Keratinocyte (primary cell): ENCODE measurements around the gene ZNF638. TPM values are rescaled to one million over a fixed set of nuclear protein-coding genes. Genes with fewer than 3 reads are reported as not detected.

Experiments
- DNase-seq: peaks from one replicate; pipeline ENCODE4 v3.0.0-alpha.2; 2011; ENCODE audit warnings: low read depth, missing footprints, low spot score
- FAIRE-seq: peaks from 2 replicates; lab custom pipeline; 2011; peaks lifted over from hg19 to GRCh38; lab: Jason Lieb, UNC
- H2AFZ ChIP-seq: 2 replicates; pipeline ENCODE4 v1.6.0; 2012; ENCODE audit warnings: low read length, control low read depth, inconsistent platforms; ENCODE audit not compliant: control insufficient read depth
- H3K27ac ChIP-seq: 2 replicates; pipeline ENCODE4 v1.5.1; 2011; ENCODE audit warnings: low read length; ENCODE audit not compliant: control insufficient read depth, insufficient read depth
- H3K27me3 ChIP-seq: 3 replicates; pipeline ENCODE4 v1.6.0; 2011; ENCODE audit warnings: low read length; ENCODE audit not compliant: control insufficient read depth, insufficient read depth; ENCODE audit errors: extremely low read depth
- H3K36me3 ChIP-seq, 2 experiments: 2 replicates in 1 of 2; 3 replicates in 1 of 2; pipeline ENCODE4 v1.5.1; 2011; ENCODE audit warnings: low read length in 2 of 2, mild to moderate bottlenecking in 1 of 2; ENCODE audit not compliant: control insufficient read depth in 2 of 2, insufficient read depth in 2 of 2; ENCODE audit errors: extremely low read depth in 1 of 2
- H3K4me1 ChIP-seq: 3 replicates; pipeline ENCODE4 v1.5.1; 2011; ENCODE audit warnings: low read length; ENCODE audit not compliant: control insufficient read depth, insufficient read depth; ENCODE audit errors: extremely low read depth
- H3K4me2 ChIP-seq: 3 replicates; pipeline ENCODE4 v1.6.0; 2011; ENCODE audit warnings: low read depth, low read length; ENCODE audit not compliant: control insufficient read depth, insufficient read depth; ENCODE audit errors: extremely low read depth
- H3K4me3 ChIP-seq, 3 experiments: fragments of 200-600 bp in 1 of 3; sonication (generic) in 1 of 3; 2 replicates in 2 of 3; 3 replicates in 1 of 3; pipeline ENCODE4 v1.5.1; 2011 to 2016; ENCODE audit warnings: low read length in 3 of 3, mild to moderate bottlenecking in 3 of 3, control low read depth in 2 of 3, inconsistent platforms in 1 of 3, low read depth in 1 of 3, mixed read lengths in 1 of 3, mixed run types in 1 of 3, moderate library complexity in 1 of 3; ENCODE audit not compliant: control insufficient read depth in 2 of 3, insufficient read depth in 2 of 3; ENCODE audit errors: extremely low read depth in 1 of 3
- H3K79me2 ChIP-seq: 2 replicates; pipeline ENCODE4 v1.6.0; 2012; ENCODE audit warnings: low read length; ENCODE audit not compliant: control insufficient read depth, insufficient read depth
- H3K9ac ChIP-seq: 3 replicates; pipeline ENCODE4 v1.6.0; 2011; ENCODE audit warnings: low read length; ENCODE audit not compliant: control insufficient read depth, insufficient read depth; ENCODE audit errors: extremely low read depth
- H3K9me1 ChIP-seq: 3 replicates; pipeline ENCODE4 v1.6.0; 2011; ENCODE audit warnings: low read length; ENCODE audit not compliant: control insufficient read depth, insufficient read depth; ENCODE audit errors: extremely low read depth
- H3K9me3 ChIP-seq: 2 replicates; pipeline ENCODE4 v1.5.1; 2012; ENCODE audit warnings: low read depth, low read length; ENCODE audit not compliant: control insufficient read depth
- H4K20me1 ChIP-seq: 3 replicates; pipeline ENCODE4 v1.6.0; 2011; ENCODE audit warnings: low read length; ENCODE audit not compliant: control insufficient read depth, insufficient read depth; ENCODE audit errors: extremely low read depth
- EZH2 ChIP-seq: IDR thresholded peaks from one replicate; pipeline ENCODE4 v1.6.1; 2012; ENCODE audit warnings: inconsistent platforms, mild to moderate bottlenecking, low read length, moderate library complexity
- dilution Hi-C: fragments of 300-500 bp; cut with MboI; formaldehyde crosslinking; loops from one replicate; pipeline ENCODE4 v1.7.0; 2020; ENCODE audit warnings: low sequenced_read_pairs; ENCODE audit not compliant: extremely low pct_ligation_motif_present
- polyA plus RNA-seq, 5 experiments: library from polyadenylated mRNA; depleted of rRNA in 3 of 5; stranded (reverse) in 3 of 5; stranded (forward) in 1 of 5; unstranded in 1 of 5; fragments of >200 nt; gene quantifications; 1 replicate in 1 of 5; 2 replicates in 3 of 5; 3 replicates in 1 of 5; pipeline versions ENCODE4 v1.2.1 to v1.2.3, GENCODE V29; 2011 to 2012; ENCODE audit warnings: missing spikeins in 2 of 5, low read depth in 1 of 5, low replicate concordance in 1 of 5
- TF ChIP-seq, protein P1 (sequence below), 3 experiments: IDR thresholded peaks in 1 of 3; conservative IDR thresholded peaks in 1 of 3; optimal IDR thresholded peaks in 1 of 3; 2 replicates in 2 of 3; 3 replicates in 1 of 3; pipeline versions ENCODE3 to v1.5.1; 2011; ENCODE audit warnings: low read length in 3 of 3, mild to moderate bottlenecking in 3 of 3, moderate library complexity in 2 of 3, control low read depth in 1 of 3, inconsistent platforms in 1 of 3; ENCODE audit not compliant: insufficient read depth in 2 of 3; ENCODE audit errors: extremely low read depth in 1 of 3

ZNF638 gene
- polyA plus RNA-seq, 1 donor (not counting 4 experiments of a cell fraction or from before 2014, with no cell fraction given): 66.5 TPM

GRCh38 chr2:71474116-71474743 lies 142.6 kb downstream of the ZNF638 start:
- TF ChIP-seq, protein P1, sequence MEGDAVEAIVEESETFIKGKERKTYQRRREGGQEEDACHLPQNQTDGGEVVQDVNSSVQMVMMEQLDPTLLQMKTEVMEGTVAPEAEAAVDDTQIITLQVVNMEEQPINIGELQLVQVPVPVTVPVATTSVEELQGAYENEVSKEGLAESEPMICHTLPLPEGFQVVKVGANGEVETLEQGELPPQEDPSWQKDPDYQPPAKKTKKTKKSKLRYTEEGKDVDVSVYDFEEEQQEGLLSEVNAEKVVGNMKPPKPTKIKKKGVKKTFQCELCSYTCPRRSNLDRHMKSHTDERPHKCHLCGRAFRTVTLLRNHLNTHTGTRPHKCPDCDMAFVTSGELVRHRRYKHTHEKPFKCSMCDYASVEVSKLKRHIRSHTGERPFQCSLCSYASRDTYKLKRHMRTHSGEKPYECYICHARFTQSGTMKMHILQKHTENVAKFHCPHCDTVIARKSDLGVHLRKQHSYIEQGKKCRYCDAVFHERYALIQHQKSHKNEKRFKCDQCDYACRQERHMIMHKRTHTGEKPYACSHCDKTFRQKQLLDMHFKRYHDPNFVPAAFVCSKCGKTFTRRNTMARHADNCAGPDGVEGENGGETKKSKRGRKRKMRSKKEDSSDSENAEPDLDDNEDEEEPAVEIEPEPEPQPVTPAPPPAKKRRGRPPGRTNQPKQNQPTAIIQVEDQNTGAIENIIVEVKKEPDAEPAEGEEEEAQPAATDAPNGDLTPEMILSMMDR (optimal IDR thresholded peaks at IDR 0.05 in 1 of 3, IDR thresholded peaks at IDR 0.05 in 1 of 3, conservative IDR thresholded peaks at IDR 0.05 in 1 of 3; ENCODE audit: extremely low read depth in 1 of 3, insufficient read depth in 2 of 3, low read length in 3 of 3): no peak
- TF ChIP-seq EZH2: no peak
- Histone ChIP-seq H3K4me2 (no peak overlapping the region), H3K9me3 (no peaks in the 10 kb centered on the region), H3K9ac (no peak overlapping the region), H3K4me3 (no peak overlapping the region), H3K36me3 (no peaks in the 10 kb centered on the region), H3K27ac (no peak overlapping the region), H3K9me1 (no peaks in the 10 kb centered on the region), H4K20me1 (no peaks in the 10 kb centered on the region), H3K27me3 (no peaks in the 10 kb centered on the region), H3K4me1 (peaks cover 6% of the 10 kb centered on the region), H3K79me2 (no peaks in the 10 kb centered on the region), H2AFZ (no peak overlapping the region)
- FAIRE-seq (peak; percentile 17), DNase-seq (no peak)
- dilution Hi-C loops: no loop called here

DNA sequence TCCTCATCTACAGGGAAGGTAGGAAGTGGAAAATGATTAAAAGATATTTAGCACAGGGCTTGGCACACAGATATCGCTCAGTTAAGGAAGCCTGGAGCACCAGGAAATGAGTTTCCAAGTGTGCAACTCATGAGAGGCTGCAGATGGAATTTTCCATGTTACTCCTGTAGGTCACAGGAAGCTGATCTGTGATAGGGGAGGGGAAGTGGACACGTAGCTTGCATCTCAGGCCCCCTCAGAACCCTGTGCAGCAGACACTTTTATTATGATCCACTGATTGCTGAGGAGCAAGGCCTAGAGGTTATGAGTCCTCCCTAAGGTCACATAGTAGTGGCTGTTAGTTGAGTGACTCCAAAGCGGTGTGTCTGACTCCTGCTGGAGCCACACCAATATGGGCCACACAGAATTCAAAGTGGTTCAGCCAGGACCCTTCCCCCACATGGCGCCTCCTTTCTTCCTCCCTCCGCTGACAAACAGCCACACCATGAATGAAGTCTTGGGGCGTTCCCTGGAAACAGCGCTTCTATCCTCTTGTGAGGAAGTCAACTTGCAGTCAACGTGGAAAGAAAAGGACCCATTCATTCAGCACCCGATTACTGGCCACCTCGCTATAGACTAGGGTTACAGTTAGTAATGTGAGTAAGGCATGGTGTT lies 143.3 kb downstream of the ZNF638 start:
- H3K9me3 ChIP-seq: no peaks in the 10 kb centered on the region
- no peaks in the 10 kb centered on the region for H3K9me1 ChIP-seq
- DNase-seq (no peak), FAIRE-seq (no peak)
- H3K27ac ChIP-seq: no peak overlapping the region
- no peak overlapping the region for H3K4me3 ChIP-seq
- no peak overlapping the region for H3K4me2 ChIP-seq
- H3K27me3 ChIP-seq: no peaks in the 10 kb centered on the region
- no peak overlapping the region for H2AFZ ChIP-seq
- H4K20me1 ChIP-seq: no peaks in the 10 kb centered on the region
- H3K36me3 ChIP-seq: no peaks in the 10 kb centered on the region
- H3K9ac ChIP-seq: no peak overlapping the region
- H3K79me2 ChIP-seq: no peaks in the 10 kb centered on the region
- peaks cover 6% of the 10 kb centered on the region for H3K4me1 ChIP-seq
- TF ChIP-seq, protein P1 (optimal IDR thresholded peaks at IDR 0.05 in 1 of 3, IDR thresholded peaks at IDR 0.05 in 1 of 3, conservative IDR thresholded peaks at IDR 0.05 in 1 of 3; ENCODE audit: extremely low read depth in 1 of 3, insufficient read depth in 2 of 3, low read length in 3 of 3): no peak
- TF ChIP-seq EZH2: no peak
- dilution Hi-C loops: no loop called here
